OCI-LY3 (cell line): ENCODE data around the gene HASPIN.

Experiments
- EZH2phosphoT487 ChIP-seq: fragments of 200-600 bp; shearing (Covaris generic); IDR thresholded peaks from 2 replicates; pipeline ENCODE4 v1.6.1; 2018; ENCODE audit warnings: antibody characterized with exemption, mixed run types, low read depth
- TF ChIP-seq, protein P1 (sequence below): fragments of 200-600, 300-600 bp; sonication (generic); IDR thresholded peaks from 2 replicates; pipeline ENCODE4 v1.5.1; 2014; ENCODE audit warnings: antibody characterized with exemption, low read length, low read depth

DNA sequence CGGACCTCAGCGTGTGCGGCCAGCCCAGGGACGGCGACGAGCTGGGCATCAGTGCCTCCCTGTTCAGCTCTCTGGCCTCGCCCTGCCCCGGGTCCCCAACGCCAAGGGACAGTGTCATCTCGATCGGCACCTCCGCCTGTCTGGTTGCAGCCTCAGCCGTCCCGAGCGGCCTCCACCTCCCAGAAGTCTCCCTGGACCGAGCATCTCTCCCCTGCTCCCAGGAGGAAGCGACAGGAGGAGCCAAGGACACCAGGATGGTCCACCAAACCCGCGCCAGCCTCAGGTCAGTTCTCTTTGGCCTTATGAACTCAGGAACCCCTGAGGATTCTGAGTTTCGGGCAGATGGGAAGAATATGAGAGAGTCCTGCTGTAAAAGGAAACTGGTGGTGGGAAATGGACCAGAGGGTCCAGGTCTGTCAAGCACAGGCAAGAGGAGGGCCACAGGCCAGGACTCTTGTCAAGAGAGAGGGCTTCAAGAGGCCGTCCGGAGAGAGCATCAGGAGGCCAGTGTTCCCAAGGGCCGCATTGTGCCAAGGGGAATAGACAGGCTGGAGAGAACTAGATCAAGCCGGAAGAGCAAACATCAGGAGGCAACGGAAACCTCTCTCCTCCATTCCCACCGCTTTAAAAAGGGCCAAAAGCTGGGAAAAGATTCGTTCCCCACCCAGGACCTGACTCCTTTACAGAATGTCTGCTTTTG, 825 bp downstream of the HASPIN start:
- TF ChIP-seq, protein P1, sequence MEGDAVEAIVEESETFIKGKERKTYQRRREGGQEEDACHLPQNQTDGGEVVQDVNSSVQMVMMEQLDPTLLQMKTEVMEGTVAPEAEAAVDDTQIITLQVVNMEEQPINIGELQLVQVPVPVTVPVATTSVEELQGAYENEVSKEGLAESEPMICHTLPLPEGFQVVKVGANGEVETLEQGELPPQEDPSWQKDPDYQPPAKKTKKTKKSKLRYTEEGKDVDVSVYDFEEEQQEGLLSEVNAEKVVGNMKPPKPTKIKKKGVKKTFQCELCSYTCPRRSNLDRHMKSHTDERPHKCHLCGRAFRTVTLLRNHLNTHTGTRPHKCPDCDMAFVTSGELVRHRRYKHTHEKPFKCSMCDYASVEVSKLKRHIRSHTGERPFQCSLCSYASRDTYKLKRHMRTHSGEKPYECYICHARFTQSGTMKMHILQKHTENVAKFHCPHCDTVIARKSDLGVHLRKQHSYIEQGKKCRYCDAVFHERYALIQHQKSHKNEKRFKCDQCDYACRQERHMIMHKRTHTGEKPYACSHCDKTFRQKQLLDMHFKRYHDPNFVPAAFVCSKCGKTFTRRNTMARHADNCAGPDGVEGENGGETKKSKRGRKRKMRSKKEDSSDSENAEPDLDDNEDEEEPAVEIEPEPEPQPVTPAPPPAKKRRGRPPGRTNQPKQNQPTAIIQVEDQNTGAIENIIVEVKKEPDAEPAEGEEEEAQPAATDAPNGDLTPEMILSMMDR = no peak
- TF ChIP-seq EZH2phosphoT487 = no peak
